Mucosa of rectum (tissue), 2 donors: Measurements from ENCODE around the gene DDX31.

Experiments
- H3K27ac ChIP-seq, 2 donors: one replicate each; pipeline ENCODE4 v1.7.0; 2013; ENCODE audit warnings: inconsistent platforms in 2 of 2, low read depth in 2 of 2, low read length in 2 of 2
- H3K27me3 ChIP-seq, 2 donors: one replicate each; pipeline ENCODE4 v1.7.0; 2013; ENCODE audit warnings: low read length in 2 of 2; ENCODE audit not compliant: control insufficient read depth in 2 of 2, insufficient read depth in 2 of 2
- H3K36me3 ChIP-seq, 2 donors: one replicate each; pipeline ENCODE4 v1.7.0; 2013; ENCODE audit warnings: low read length in 2 of 2; ENCODE audit not compliant: control insufficient read depth in 2 of 2, insufficient read depth in 2 of 2
- H3K4me1 ChIP-seq, 2 donors: one replicate each; pipeline ENCODE4 v1.7.0; 2013; ENCODE audit warnings: low read length in 2 of 2, mild to moderate bottlenecking in 1 of 2; ENCODE audit not compliant: control insufficient read depth in 2 of 2, insufficient read depth in 2 of 2
- H3K4me3 ChIP-seq, 2 donors: one replicate each; pipeline ENCODE4 v1.7.0; 2013; ENCODE audit warnings: low read length in 2 of 2
- H3K9ac ChIP-seq, 2 donors: one replicate each; pipeline ENCODE4 v1.7.0; 2013; ENCODE audit warnings: low read length in 2 of 2, low read depth in 1 of 2, mild to moderate bottlenecking in 1 of 2
- H3K9me3 ChIP-seq, 2 donors: one replicate each; pipeline ENCODE4 v1.7.0; 2013; ENCODE audit warnings: low read length in 2 of 2; ENCODE audit not compliant: control insufficient read depth in 2 of 2
- donor health status: healthy.
- donor health status: Normal muscosa, but diverticular disease.

Gene DDX31

DNA sequence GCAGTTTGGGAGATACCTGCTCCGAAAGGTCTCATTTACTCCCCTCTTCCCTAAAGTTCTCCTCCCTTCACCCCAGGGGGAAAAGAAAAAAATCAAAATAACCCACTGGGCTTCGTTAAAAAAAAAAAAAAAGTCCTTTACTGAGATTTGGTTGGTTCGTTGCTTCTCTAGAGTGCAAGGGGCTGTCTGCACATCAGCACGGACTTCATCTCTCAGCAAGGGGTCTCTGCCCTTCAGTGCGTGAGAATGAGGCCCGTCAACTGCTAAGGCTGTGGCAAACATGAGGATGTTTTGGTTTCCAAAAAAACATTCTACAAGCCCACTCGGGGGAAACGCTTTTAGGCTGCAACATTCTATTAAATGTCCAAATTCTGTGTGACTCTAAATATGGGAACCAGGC is 77.3 kb downstream of the DDX31 start:
- H3K27me3 ChIP-seq, result peaks cover 29% of the 10 kb centered on the region in 2 donors
- no peak overlapping the region for H3K27ac ChIP-seq

GRCh38 chr9:132591751-132592314 is 78.0 kb downstream of the DDX31 start:
- Histone ChIP-seq H3K36me3 (peaks cover 7 to 10% of the 10 kb centered on the region in 2 donors), H3K9ac (no peak overlapping the region), H3K27ac (no peak overlapping the region), H3K4me1 (no peaks in the 10 kb centered on the region), H3K4me3 (no peak overlapping the region), H3K9me3 (no peaks in the 10 kb centered on the region), H3K27me3 (peaks cover 34% of the 10 kb centered on the region in 2 donors)

More for the DNA sequence above, 77.3 kb downstream of the DDX31 start:
- no peak overlapping the region for H3K9ac ChIP-seq
- no peaks in the 10 kb centered on the region for H3K9me3 ChIP-seq
- no peak overlapping the region for H3K4me3 ChIP-seq
- no peaks in the 10 kb centered on the region for H3K4me1 ChIP-seq
- H3K36me3 ChIP-seq, result peaks cover 10% of the 10 kb centered on the region in 2 donors

DNA sequence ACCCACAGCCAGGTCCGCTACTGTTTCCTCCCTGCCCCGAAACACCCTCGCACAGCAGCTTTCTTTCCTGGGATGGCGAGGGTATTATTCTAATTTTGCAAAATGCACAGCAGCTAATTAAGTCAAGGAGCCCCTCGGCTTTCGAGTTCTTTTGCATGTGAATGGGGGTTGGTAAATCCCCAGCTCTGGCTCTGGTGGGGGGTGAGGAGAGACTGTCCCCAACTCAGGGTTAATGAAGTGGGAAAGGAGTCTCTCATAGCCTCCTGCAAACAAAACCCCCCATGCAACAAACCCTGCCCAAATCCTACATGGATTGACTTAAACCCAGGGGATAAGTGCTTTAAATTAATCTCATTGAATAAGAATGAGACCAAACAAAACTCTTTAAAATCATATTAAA is 78.5 kb downstream of the DDX31 start:
- no peaks in the 10 kb centered on the region for H3K4me1 ChIP-seq
- no peak overlapping the region for H3K4me3 ChIP-seq
- peaks cover 40% of the 10 kb centered on the region in 2 donors for H3K27me3 ChIP-seq
- H3K9me3 ChIP-seq, result no peaks in the 10 kb centered on the region
- no peak overlapping the region for H3K9ac ChIP-seq
- H3K27ac ChIP-seq, result no peak overlapping the region
- H3K36me3 ChIP-seq, result peaks cover 6 to 10% of the 10 kb centered on the region in 2 donors

- Histone ChIP-seq H3K9me3 (no peaks in the 10 kb centered on the region), H3K27me3 (peaks cover 47% of the 10 kb centered on the region in 2 donors), H3K27ac (no peak overlapping the region), H3K4me1 (no peaks in the 10 kb centered on the region), H3K36me3 (peaks cover 3 to 9% of the 10 kb centered on the region in 2 donors), H3K4me3 (no peak overlapping the region), H3K9ac (no peak overlapping the region)
These were observed 79.2 kb downstream of the DDX31 start for GRCh38 chr9:132590318-132591182.

DNA sequence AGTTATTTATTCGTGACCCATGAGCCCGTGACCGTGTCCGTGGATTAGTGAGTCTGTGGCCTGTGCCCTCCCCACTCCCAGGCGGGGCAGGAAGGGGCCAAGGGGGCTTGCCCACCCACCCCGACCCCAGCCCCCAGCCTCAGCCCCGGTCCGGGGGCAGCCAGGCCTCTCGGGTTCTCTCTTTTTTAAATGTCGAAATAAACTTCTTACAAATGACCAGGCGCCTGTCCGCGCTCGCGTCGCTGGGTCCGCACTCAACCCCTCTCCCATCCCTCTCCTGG is 79.8 kb downstream of the DDX31 start:
- H3K27me3 ChIP-seq, result peaks cover 53% of the 10 kb centered on the region in 2 donors
- no peak overlapping the region for H3K4me3 ChIP-seq
- no peaks in the 10 kb centered on the region for H3K9me3 ChIP-seq
- peaks cover 0 to 5% of the 10 kb centered on the region in 2 donors for H3K36me3 ChIP-seq
- no peak overlapping the region for H3K9ac ChIP-seq
- H3K4me1 ChIP-seq, result no peaks in the 10 kb centered on the region
- H3K27ac ChIP-seq, result no peak overlapping the region

- Histone ChIP-seq H3K9ac (no peak overlapping the region), H3K36me3 (peaks cover 0 to 2% of the 10 kb centered on the region in 2 donors), H3K4me1 (no peaks in the 10 kb centered on the region), H3K4me3 (no peak overlapping the region), H3K27me3 (peaks cover 58 to 59% of the 10 kb centered on the region in 2 donors), H3K27ac (no peak overlapping the region), H3K9me3 (no peaks in the 10 kb centered on the region)
These were observed 80.4 kb downstream of the DDX31 start for GRCh38 chr9:132589148-132590036.

DNA sequence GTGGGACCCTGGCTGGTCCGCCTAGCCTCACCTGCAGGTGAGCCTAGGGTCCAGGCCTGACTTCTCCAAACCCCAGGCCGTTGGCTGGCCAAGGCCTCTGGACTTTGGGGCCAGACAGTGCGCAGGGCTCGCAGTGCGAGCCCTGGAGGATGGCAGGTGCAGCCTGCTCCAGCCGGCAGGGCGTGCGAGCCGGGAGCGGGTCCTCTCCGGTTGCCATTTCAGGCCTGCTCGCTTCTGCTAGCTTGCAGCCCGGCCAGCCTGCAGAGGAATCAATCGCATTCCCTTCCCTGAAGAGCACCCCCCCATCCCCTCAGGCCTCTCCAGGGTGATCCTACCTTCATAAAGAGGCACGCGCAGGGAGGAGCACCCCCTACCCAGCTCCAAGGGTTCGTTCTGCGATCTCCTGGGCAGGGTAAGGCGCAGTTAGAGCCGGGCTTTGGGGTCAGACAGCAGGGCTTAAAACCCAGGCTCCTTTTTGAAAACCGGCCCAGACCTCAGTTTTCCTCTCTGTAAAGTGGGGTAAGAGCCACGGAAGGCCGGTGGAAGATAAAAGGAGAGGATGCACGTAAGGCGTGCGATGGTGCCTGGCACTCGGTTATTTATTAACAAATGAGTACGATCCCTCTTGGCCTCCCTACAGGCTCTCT is 81.2 kb downstream of the DDX31 start:
- no peaks in the 10 kb centered on the region for H3K36me3 ChIP-seq
- peaks cover 64 to 65% of the 10 kb centered on the region in 2 donors for H3K27me3 ChIP-seq
- no peak overlapping the region for H3K4me3 ChIP-seq
- H3K4me1 ChIP-seq, result no peaks in the 10 kb centered on the region
- H3K9ac ChIP-seq, result no peak overlapping the region
- no peak overlapping the region for H3K27ac ChIP-seq
- H3K9me3 ChIP-seq, result no peaks in the 10 kb centered on the region

DNA sequence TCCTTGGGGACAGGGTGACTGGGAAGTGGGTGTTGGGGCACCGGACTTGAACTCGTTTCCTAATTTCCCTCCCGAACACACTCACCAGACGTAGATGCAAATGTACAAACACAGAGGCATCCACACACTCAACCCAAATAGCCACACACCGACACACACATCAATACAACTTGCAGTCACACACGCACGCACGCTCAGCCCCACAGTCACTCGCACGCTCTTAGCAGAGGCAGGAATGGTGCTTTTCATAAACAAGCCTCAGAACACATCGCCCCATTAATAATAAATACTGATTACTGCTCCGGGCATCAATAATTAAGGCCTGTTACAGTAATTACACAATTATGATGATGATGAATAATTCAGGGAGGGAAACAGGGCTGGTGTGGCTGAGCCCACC is 81.7 kb downstream of the DDX31 start:
- Histone ChIP-seq H3K27ac (no peak overlapping the region), H3K4me3 (no peak overlapping the region), H3K27me3 (peaks cover 70 to 71% of the 10 kb centered on the region in 2 donors), H3K9ac (no peak overlapping the region), H3K9me3 (no peaks in the 10 kb centered on the region), H3K4me1 (no peaks in the 10 kb centered on the region), H3K36me3 (no peaks in the 10 kb centered on the region)

GRCh38 chr9:132587592-132587955 is 82.2 kb downstream of the DDX31 start:
- Histone ChIP-seq H3K27ac (no peak overlapping the region), H3K36me3 (no peaks in the 10 kb centered on the region), H3K27me3 (peaks cover 74 to 76% of the 10 kb centered on the region in 2 donors), H3K9me3 (no peaks in the 10 kb centered on the region), H3K4me1 (no peaks in the 10 kb centered on the region), H3K9ac (no peak overlapping the region), H3K4me3 (no peak overlapping the region)
